DMS 273 (cell line): Measurements from ENCODE around the gene SRRM4.

ENCODE experiments used
- DNase-seq: peaks from one replicate; lab custom pipeline; 2025; ENCODE audit not compliant: unreplicated experiment; lab: John Stamatoyannopoulos, UW

Gene SRRM4

GRCh38 chr12:119157978-119158377 lies 176.6 kb downstream of the SRRM4 start:
- peak; percentile 90 for DNase-seq

GRCh38 chr12:119158402-119158801 lies 177.1 kb downstream of the SRRM4 start:
- peak; percentile 61 for DNase-seq

- no peak for DNase-seq
Measured at GRCh38 chr12:119159844-119160243, 178.5 kb downstream of the SRRM4 start.

GRCh38 chr12:119167902-119168301 lies 186.6 kb downstream of the SRRM4 start:
- no peak for DNase-seq

- DNase-seq, result no peak
Measured at GRCh38 chr12:119168721-119169120, 187.4 kb downstream of the SRRM4 start.

GRCh38 chr12:119169150-119169549 lies 187.8 kb downstream of the SRRM4 start:
- DNase-seq, result no peak

GRCh38 chr12:119171291-119171690 lies 189.9 kb downstream of the SRRM4 start:
- DNase-seq, result no peak

- DNase-seq, result no peak
Measured at GRCh38 chr12:119171691-119172425, 190.5 kb downstream of the SRRM4 start.

GRCh38 chr12:119175081-119175480 lies 193.7 kb downstream of the SRRM4 start:
- no peak for DNase-seq

- DNase-seq, result peak; percentile 86
Measured at GRCh38 chr12:119176267-119177055, 195.1 kb downstream of the SRRM4 start.

- no peak for DNase-seq
Measured at GRCh38 chr12:119177056-119177325, 195.7 kb downstream of the SRRM4 start.

- no peak for DNase-seq
Measured at GRCh38 chr12:119177724-119178380, 196.5 kb downstream of the SRRM4 start.

GRCh38 chr12:119178544-119179334 lies 197.4 kb downstream of the SRRM4 start, which contains the start of gene HSPB8:
HSPB8 (plus strand) TSS chr12:119178931; CDS start chr12:119179313, 382 bp downstream.
- peak; percentile 70 for DNase-seq

- DNase-seq, result peak; percentile 35
Measured at GRCh38 chr12:119179335-119180021, 198.1 kb downstream of the SRRM4 start.

- peak; percentile 65 for DNase-seq
Measured at GRCh38 chr12:119180380-119181040, 199.2 kb downstream of the SRRM4 start.

GRCh38 chr12:119181202-119181601 lies 199.9 kb downstream of the SRRM4 start:
- DNase-seq, result peak; percentile 45

- peak; percentile 40 for DNase-seq
Measured at GRCh38 chr12:119181944-119182343, 200.6 kb downstream of the SRRM4 start.

GRCh38 chr12:119182701-119183493 lies 201.6 kb downstream of the SRRM4 start:
- DNase-seq, result peak; percentile 4
